SU-DHL-6 (cell line): ENCODE data around the gene DMBX1.

Experiments
- CTCF ChIP-seq: fragments of 200-600 bp; sonication (generic); IDR thresholded peaks from one replicate; pipeline ENCODE4 v1.5.1; 2017; ENCODE audit warnings: antibody characterized with exemption, mild to moderate bottlenecking, low read length, moderate library complexity; ENCODE audit not compliant: insufficient read depth, poor library complexity, severe bottlenecking
- EZH2phosphoT487 ChIP-seq: fragments of 200-600 bp; sonication (generic), shearing (Covaris generic); conservative IDR thresholded peaks from 2 replicates; pipeline ENCODE4 v1.6.1; 2018; ENCODE audit warnings: mild to moderate bottlenecking, antibody characterized with exemption, low read length, moderate library complexity, mixed read lengths

- TF ChIP-seq CTCF, result no peak
- TF ChIP-seq EZH2phosphoT487, result no peak
Measured at GRCh38 chr1:46526691-46527291, 37.2 kb downstream of the DMBX1 start.
